ENCODE data around the gene MS4A8. TPM values are rescaled to one million over a fixed set of nuclear protein-coding genes. Genes with fewer than 3 reads are reported as not detected.

Gene MS4A8
- total RNA-seq, 4 donors from 2014 or later, result not detected

DNA sequence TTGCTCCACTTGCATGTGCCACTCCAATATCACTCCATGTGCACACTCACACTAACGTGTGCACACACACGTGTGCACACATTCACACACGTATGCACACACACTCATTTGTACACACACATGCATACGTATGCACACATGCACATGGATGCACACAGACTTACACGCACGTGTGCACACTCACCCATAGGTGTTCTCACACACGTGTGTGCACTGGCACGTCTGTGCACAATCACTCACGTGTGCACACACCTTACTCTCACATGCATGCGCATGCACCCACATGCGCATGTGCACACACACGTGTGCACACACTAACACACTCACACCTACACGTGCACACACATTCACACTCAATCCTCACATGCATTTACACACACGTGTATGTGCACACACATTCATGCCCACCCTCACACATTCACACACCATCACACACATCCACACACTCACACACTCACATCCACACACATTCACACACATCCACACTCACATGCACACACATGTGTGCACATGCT, 48.0 kb downstream of the MS4A8 start:
- no peak for TF ChIP-seq POLR2A (IDR thresholded peaks at IDR 0.05)
- TF ChIP-seq, protein P1, sequence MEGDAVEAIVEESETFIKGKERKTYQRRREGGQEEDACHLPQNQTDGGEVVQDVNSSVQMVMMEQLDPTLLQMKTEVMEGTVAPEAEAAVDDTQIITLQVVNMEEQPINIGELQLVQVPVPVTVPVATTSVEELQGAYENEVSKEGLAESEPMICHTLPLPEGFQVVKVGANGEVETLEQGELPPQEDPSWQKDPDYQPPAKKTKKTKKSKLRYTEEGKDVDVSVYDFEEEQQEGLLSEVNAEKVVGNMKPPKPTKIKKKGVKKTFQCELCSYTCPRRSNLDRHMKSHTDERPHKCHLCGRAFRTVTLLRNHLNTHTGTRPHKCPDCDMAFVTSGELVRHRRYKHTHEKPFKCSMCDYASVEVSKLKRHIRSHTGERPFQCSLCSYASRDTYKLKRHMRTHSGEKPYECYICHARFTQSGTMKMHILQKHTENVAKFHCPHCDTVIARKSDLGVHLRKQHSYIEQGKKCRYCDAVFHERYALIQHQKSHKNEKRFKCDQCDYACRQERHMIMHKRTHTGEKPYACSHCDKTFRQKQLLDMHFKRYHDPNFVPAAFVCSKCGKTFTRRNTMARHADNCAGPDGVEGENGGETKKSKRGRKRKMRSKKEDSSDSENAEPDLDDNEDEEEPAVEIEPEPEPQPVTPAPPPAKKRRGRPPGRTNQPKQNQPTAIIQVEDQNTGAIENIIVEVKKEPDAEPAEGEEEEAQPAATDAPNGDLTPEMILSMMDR (IDR thresholded peaks at IDR 0.05), result no peak
- intact Hi-C loops (cut with DNase I), result no loop called here

DNA sequence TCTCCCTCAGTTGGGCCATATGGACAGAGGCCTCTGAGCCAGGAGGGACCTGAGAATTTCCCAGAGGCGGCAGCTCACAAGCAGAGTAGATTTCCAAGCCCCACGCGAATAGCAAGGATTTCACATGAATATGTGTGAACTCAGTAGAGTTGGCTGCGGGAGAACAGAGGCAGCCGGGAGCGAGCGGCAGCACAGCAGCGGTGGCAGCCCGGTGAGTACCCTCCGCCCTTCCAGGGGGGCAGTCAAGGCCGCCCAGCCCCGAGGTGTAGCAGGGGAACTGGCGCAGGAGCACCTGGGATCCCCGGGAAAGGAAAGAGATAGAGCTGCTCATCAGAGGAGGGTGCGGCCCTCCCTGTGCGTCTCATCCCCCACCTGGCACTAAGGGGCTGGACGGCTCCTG, 48.8 kb downstream of the MS4A8 start:
- Histone ChIP-seq H3K36me3 (no peaks in the 10 kb centered on the region), H3K27ac (no peak overlapping the region), H3K27me3 (peaks cover 0 to 36% (median 0%) of the 10 kb centered on the region in 4 donors), H3K4me1 (no peaks in the 10 kb centered on the region), H3K4me3 (no peak overlapping the region), H3K9me3 (no peaks in the 10 kb centered on the region)
- DNase-seq, result no peak
- WGBS, 2 donors, result 85 to 100% methylated on average over 1 to 13 of the region's 17 CpGs
- intact Hi-C loops (cut with DNase I), result no loop called here
- no peak for TF ChIP-seq POLR2A (IDR thresholded peaks at IDR 0.05)

More for the DNA sequence above, 48.0 kb downstream of the MS4A8 start:
- WGBS, 2 donors, result 89 to 95% methylated on average over 14 of the region's 14 CpGs
- no peaks in the 10 kb centered on the region for H3K4me1 ChIP-seq
- H3K27ac ChIP-seq, result no peak overlapping the region
- H3K27me3 ChIP-seq, result peaks cover 0 to 30% (median 0%) of the 10 kb centered on the region in 4 donors
- H3K36me3 ChIP-seq, result no peaks in the 10 kb centered on the region
- no peaks in the 10 kb centered on the region for H3K9me3 ChIP-seq
- DNase-seq, result no peak
- no peak overlapping the region for H3K4me3 ChIP-seq

DNA sequence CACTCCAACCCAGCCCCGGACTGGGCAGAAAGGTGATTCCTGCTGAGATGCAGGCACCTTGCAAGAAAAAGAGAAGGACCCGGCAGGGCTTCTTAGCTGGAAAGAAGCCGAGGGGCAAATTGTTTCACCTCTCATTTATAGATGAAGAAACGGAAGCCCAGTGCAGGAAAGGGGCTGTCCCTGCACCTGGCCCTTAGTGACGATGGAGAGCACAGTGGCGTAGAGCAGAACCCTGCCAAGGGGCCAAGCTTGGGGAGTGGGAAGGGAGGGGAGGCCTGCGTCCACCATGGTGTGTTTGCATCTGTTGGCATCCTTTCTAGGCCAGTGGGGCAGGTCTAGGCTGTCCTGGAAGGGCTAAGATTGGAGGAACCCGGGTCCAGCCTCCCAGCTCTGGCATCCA, 49.4 kb downstream of the MS4A8 start:
- Histone ChIP-seq H3K4me3 (no peak overlapping the region), H3K27me3 (peaks cover 0 to 40% (median 0%) of the 10 kb centered on the region in 4 donors), H3K36me3 (no peaks in the 10 kb centered on the region), H3K27ac (no peak overlapping the region), H3K9me3 (no peaks in the 10 kb centered on the region), H3K4me1 (no peaks in the 10 kb centered on the region)
- 57 to 58% methylated on average over 6 to 7 of the region's 8 CpGs for WGBS, 2 donors
- TF ChIP-seq POLR2A (IDR thresholded peaks at IDR 0.05), result no peak
- TF ChIP-seq, protein P1 (IDR thresholded peaks at IDR 0.05), result no peak
- DNase-seq, result no peak
- intact Hi-C loops (cut with DNase I), result no loop called here

DNA sequence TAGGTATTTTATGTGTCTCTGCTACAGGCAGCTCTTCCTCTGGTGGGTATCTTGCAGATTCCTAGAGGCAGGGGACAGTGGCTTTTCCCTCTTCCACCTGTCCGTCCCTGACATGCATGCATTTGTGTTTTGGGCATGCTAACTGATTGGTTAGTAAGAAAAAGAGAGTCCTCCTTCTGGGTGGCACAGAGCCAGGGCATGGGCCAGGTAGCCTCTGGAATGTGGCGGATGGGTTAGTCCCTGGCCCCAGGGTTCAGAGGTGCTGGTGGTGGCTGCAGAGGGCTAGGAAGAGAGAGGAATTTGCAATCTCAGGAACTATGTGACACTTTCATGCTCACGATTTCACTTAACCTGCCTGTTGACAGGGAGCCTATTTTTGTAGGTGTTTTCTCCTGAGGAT, 51.5 kb downstream of the MS4A8 start:
- 52 to 54% methylated on average over 2 to 3 of the region's 3 CpGs for WGBS, 2 donors
- no peaks in the 10 kb centered on the region for H3K9me3 ChIP-seq
- H3K4me1 ChIP-seq, result no peaks in the 10 kb centered on the region
- no peaks in the 10 kb centered on the region for H3K36me3 ChIP-seq
- H3K27me3 ChIP-seq, result peaks cover 0 to 40% (median 0%) of the 10 kb centered on the region in 4 donors
- DNase-seq, result no peak
- H3K27ac ChIP-seq, result no peak overlapping the region
- no peak for TF ChIP-seq POLR2A (IDR thresholded peaks at IDR 0.05)
- TF ChIP-seq, protein P1 (IDR thresholded peaks at IDR 0.05), result no peak
- intact Hi-C loops (cut with DNase I), result no loop called here
- H3K4me3 ChIP-seq, result no peak overlapping the region

DNA sequence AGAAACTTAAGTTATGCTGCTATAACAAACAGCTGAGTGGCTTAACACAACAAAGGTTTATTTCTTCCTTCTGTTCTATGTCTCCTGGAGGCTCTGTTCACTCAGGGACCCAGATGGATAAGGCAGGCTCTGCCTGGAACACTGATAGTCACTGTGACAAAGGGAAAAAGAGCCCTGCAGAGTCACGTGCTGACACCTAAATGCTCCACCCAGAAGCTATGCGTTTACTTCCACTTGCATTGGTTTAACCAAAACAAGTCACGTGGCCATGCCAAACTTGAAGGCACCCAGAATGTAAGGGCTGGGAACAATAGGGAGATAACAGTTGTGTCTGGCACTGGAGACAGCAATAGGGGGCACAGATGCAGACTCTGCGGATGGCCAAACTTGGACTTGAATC, 53.9 kb downstream of the MS4A8 start:
- TF ChIP-seq, protein P1 (IDR thresholded peaks at IDR 0.05), result no peak
- TF ChIP-seq POLR2A (IDR thresholded peaks at IDR 0.05), result no peak
- H3K27me3 ChIP-seq, result peaks cover 0 to 49% (median 0%) of the 10 kb centered on the region in 4 donors
- no peak for DNase-seq
- H3K36me3 ChIP-seq, result no peaks in the 10 kb centered on the region
- H3K4me3 ChIP-seq, result no peak overlapping the region
- no peaks in the 10 kb centered on the region for H3K4me1 ChIP-seq
- 34 to 70% methylated on average over 2 to 4 of the region's 4 CpGs for WGBS, 2 donors
- intact Hi-C loops (cut with DNase I), result no loop called here
- no peak overlapping the region for H3K27ac ChIP-seq
- no peaks in the 10 kb centered on the region for H3K9me3 ChIP-seq

DNA sequence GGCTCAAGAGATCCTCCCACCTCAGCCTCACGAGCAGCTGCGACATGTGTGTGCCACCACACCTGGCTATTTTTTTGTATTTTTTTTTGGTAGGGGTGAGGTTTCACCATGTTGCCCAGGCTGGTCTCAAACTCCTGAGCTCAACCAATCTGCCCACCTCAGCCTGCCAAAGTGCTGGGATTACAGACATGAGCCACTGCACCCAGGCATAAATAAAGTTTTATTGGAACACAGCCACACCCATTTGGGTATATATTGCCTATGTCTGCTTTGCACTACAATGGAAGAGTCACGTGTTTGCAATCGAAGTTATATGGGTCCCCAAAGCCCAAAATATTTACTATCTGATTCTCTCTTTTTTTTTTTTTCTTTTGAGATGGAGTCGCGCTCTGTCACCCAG, 55.5 kb downstream of the MS4A8 start:
- no peak for DNase-seq
- Histone ChIP-seq H3K4me3 (no peak overlapping the region), H3K4me1 (no peaks in the 10 kb centered on the region), H3K9me3 (no peaks in the 10 kb centered on the region), H3K27ac (no peak overlapping the region), H3K36me3 (no peaks in the 10 kb centered on the region), H3K27me3 (peaks cover 0 to 50% (median 0%) of the 10 kb centered on the region in 4 donors)
- TF ChIP-seq POLR2A (IDR thresholded peaks at IDR 0.05), result no peak
- TF ChIP-seq, protein P1 (IDR thresholded peaks at IDR 0.05), result no peak
- 82 to 87% methylated on average over 6 of the region's 6 CpGs for WGBS, 2 donors
- intact Hi-C loops (cut with DNase I), result no loop called here

All from esophagus squamous epithelium (tissue), 5 donors.